HG02678 (cell line): ENCODE measurements around the gene ALDH16A1.
A peak's percentile ranks its signal among the peaks of the same experiment; 100 is the strongest.
"Not testable (repeated sequence)": the region's sequence is repeated elsewhere in the genome, so short reads cannot be mapped to it uniquely, and the experiment has no call there.

ENCODE experiments used
- ATAC-seq: cut with Tn5 transposase; IDR thresholded peaks from one replicate; pipeline ENCODE4 v1.9.1; 2021; ENCODE audit warnings: mild to moderate bottlenecking, moderate library complexity; ENCODE audit not compliant: unreplicated experiment

Gene ALDH16A1

GRCh38 chr19:49461656-49462055 lies 8.6 kb downstream of the ALDH16A1 start:
- no peak for ATAC-seq

- ATAC-seq: no peak
Measured at GRCh38 chr19:49462492-49462891, 9.5 kb downstream of the ALDH16A1 start.

- ATAC-seq: no peak
Measured at GRCh38 chr19:49463960-49464740, 11.1 kb downstream of the ALDH16A1 start.

- ATAC-seq: no peak
Measured at GRCh38 chr19:49465371-49465770, 12.3 kb downstream of the ALDH16A1 start.

- ATAC-seq: no peak
Measured at GRCh38 chr19:49468199-49468598, 15.2 kb downstream of the ALDH16A1 start.

GRCh38 chr19:49468746-49469447 lies 15.9 kb downstream of the ALDH16A1 start:
- ATAC-seq: peak; percentile 62

- ATAC-seq: peak; percentile 54
Measured at GRCh38 chr19:49469828-49470614, 17.0 kb downstream of the ALDH16A1 start.

- no peak for ATAC-seq
Measured at GRCh38 chr19:49470615-49470978, 17.6 kb downstream of the ALDH16A1 start.

GRCh38 chr19:49472936-49473335 lies 19.9 kb downstream of the ALDH16A1 start:
- ATAC-seq: no peak

GRCh38 chr19:49473501-49473867 lies 20.5 kb downstream of the ALDH16A1 start:
- not testable (repeated sequence) for ATAC-seq

GRCh38 chr19:49473868-49474541 lies 21.0 kb downstream of the ALDH16A1 start, which contains the start of gene FLT3LG:
TSS of gene FLT3LG (plus strand) at chr19:49474215. CDS start at chr19:49474640, 425 bp downstream.
- ATAC-seq: peak; percentile 62

- no peak for ATAC-seq
Measured at GRCh38 chr19:49474542-49474924, 21.5 kb downstream of the ALDH16A1 start.

- ATAC-seq: no peak
Measured at GRCh38 chr19:49475191-49475917, 22.3 kb downstream of the ALDH16A1 start.

GRCh38 chr19:49475995-49476880 lies 23.2 kb downstream of the ALDH16A1 start:
- ATAC-seq: no peak

GRCh38 chr19:49479975-49480628 lies 27.1 kb downstream of the ALDH16A1 start:
- ATAC-seq: no peak

GRCh38 chr19:49481020-49481683 lies 28.1 kb downstream of the ALDH16A1 start:
- ATAC-seq: no peak

- no peak for ATAC-seq
Measured at GRCh38 chr19:49486232-49486631, 33.2 kb downstream of the ALDH16A1 start.

GRCh38 chr19:49486710-49487276 lies 33.8 kb downstream of the ALDH16A1 start:
- ATAC-seq: no peak
